K562 (cell line): ENCODE data around the gene CTBP2. TPM values are rescaled to one million over a fixed set of nuclear protein-coding genes. Genes with fewer than 3 reads are reported as not detected.

ENCODE experiments used
- ATAC-seq: fragments of 200-7000 bp; cut with Tn5 transposase; 3 replicates; pipeline ENCODE4 v1.9.1; 2020; ENCODE audit warnings: moderate library complexity
- BruUV-seq: library from RNA; stranded (reverse); fragments of 400-500 nt; replicated peaks from 2 replicates; lab custom pipeline; 2021; lab: Mats Ljungman, UMichigan
- CTCF ChIA-PET: fragments of 300-600 bp; formaldehyde crosslinking; extraction: SDS; loops from one replicate; lab custom pipeline; 2021; ENCODE audit warnings: low intra/inter-chr PET ratio; lab: Yijun Ruan, JAX
- POLR2A ChIA-PET: fragments of 300-600, 350-650 bp; sonication (Branson Sonifier 250); formaldehyde crosslinking; extraction: SDS; loops from one replicate; lab custom pipeline; 2021; ENCODE audit warnings: antibody characterized with exemption, inconsistent platforms; lab: Yijun Ruan, JAX
- DNase-seq, 4 experiments: peaks; one replicate each; pipeline versions ENCODE4 v3.0.0 to v3.0.0-alpha.2; 2011 to 2018; ENCODE audit warnings: low spot score in 3 of 4, mixed read lengths in 3 of 4; ENCODE audit errors: extremely low read depth in 1 of 4
- FAIRE-seq: peaks from 2 replicates; lab custom pipeline; 2011; peaks lifted over from hg19 to GRCh38; lab: Jason Lieb, UNC
- H2AFZ ChIP-seq: 2 replicates; pipeline ENCODE4 v1.6.0; 2011; ENCODE audit warnings: low read depth, low read length, control low read depth, inconsistent platforms
- H3K27ac ChIP-seq: fragments of 200-600 bp; 3 replicates; pipeline ENCODE4 v1.8.0; 2011; ENCODE audit warnings: low read depth, mild to moderate bottlenecking, control low read depth, inconsistent platforms, low read length, moderate library complexity, mixed read lengths; ENCODE audit errors: extremely low read depth
- H3K27me3 ChIP-seq, 2 experiments: fragments of 300-600 bp in 1 of 2; 2 replicates in 1 of 2; 3 replicates in 1 of 2; pipeline versions ENCODE4 v1.6.0 to v1.8.0; 2011; ENCODE audit warnings: inconsistent platforms in 2 of 2, low read length in 2 of 2, mild to moderate bottlenecking in 1 of 2, mixed read lengths in 1 of 2, moderate library complexity in 1 of 2; ENCODE audit not compliant: control insufficient read depth in 2 of 2, insufficient read depth in 2 of 2
- H3K36me3 ChIP-seq: fragments of 300-600 bp; 3 replicates; pipeline ENCODE4 v1.8.0; 2011; ENCODE audit warnings: mild to moderate bottlenecking, low read length, inconsistent platforms; ENCODE audit not compliant: control insufficient read depth, insufficient read depth
- H3K4me1 ChIP-seq, 2 experiments: fragments of 200-600 bp in 1 of 2; replicated peaks in 1 of 2; 2 replicates in 1 of 2; 3 replicates in 1 of 2; pipeline versions ENCODE4 v1.5.1 to v1.8.0; 2011; ENCODE audit warnings: inconsistent platforms in 2 of 2, low read length in 2 of 2, mild to moderate bottlenecking in 1 of 2, mixed read lengths in 1 of 2, moderate library complexity in 1 of 2; ENCODE audit not compliant: control insufficient read depth in 2 of 2, insufficient read depth in 2 of 2
- H3K4me2 ChIP-seq: 2 replicates; pipeline ENCODE4 v1.6.1; 2011; ENCODE audit warnings: low read length, control low read depth, inconsistent platforms, mixed read lengths; ENCODE audit not compliant: insufficient read depth
- H3K4me3 ChIP-seq: fragments of 200-600 bp; sonication (generic), shearing (Covaris generic); 2 replicates; pipeline ENCODE4 v1.5.1; 2016; ENCODE audit warnings: control low read depth, inconsistent platforms
- H3K79me2 ChIP-seq: fragments of 200-600 bp; 3 replicates; pipeline ENCODE4 v1.8.0; 2011; ENCODE audit warnings: low read length, inconsistent platforms; ENCODE audit not compliant: control insufficient read depth, insufficient read depth
- H3K9ac ChIP-seq, 2 experiments: 2 replicates each; pipeline versions ENCODE4 v1.6.0 to v1.6.1; 2011; ENCODE audit warnings: low read depth in 2 of 2, low read length in 2 of 2, control low read depth in 1 of 2, inconsistent platforms in 1 of 2, mild to moderate bottlenecking in 1 of 2, mixed read lengths in 1 of 2; ENCODE audit not compliant: insufficient read depth in 1 of 2
- H3K9me1 ChIP-seq: one replicate; pipeline ENCODE4 v1.6.0; 2011; ENCODE audit warnings: inconsistent platforms, mild to moderate bottlenecking, low read length, moderate library complexity; ENCODE audit not compliant: control insufficient read depth, insufficient read depth
- H3K9me3 ChIP-seq: replicated peaks from 2 replicates; pipeline ENCODE4 v1.5.1; 2011; ENCODE audit warnings: low read depth, low read length, inconsistent platforms; ENCODE audit not compliant: control insufficient read depth, insufficient read depth
- H4K20me1 ChIP-seq: replicated peaks from 2 replicates; pipeline ENCODE4 v1.6.1; 2011; ENCODE audit warnings: low read length, inconsistent platforms, mixed read lengths; ENCODE audit not compliant: control insufficient read depth, insufficient read depth
- BCLAF1 ChIP-seq, 2 experiments: fragments of 450-650 bp in 1 of 2; IDR thresholded peaks; 2 replicates each; pipeline ENCODE4 v1.6.1; 2011 to 2017; ENCODE audit warnings: low read depth in 2 of 2, antibody characterized with exemption in 1 of 2, borderline replicate concordance in 1 of 2, low read length in 1 of 2, mild to moderate bottlenecking in 1 of 2, mixed read lengths in 1 of 2; ENCODE audit not compliant: control insufficient read depth in 1 of 2
- CC2D1A ChIP-seq: fragments of 450-650 bp; IDR thresholded peaks from 2 replicates; pipeline ENCODE4 v1.6.1; 2017; ENCODE audit warnings: mild to moderate bottlenecking
- CHD4 ChIP-seq: fragments of 200-600 bp; sonication (generic); IDR thresholded peaks from 3 replicates; pipeline ENCODE4 v1.6.1; 2012; ENCODE audit warnings: low read depth, mild to moderate bottlenecking, mixed read lengths, low read length, inconsistent platforms; ENCODE audit not compliant: insufficient read depth, insufficient replicate concordance, poor library complexity, severe bottlenecking
- EGR1 ChIP-seq: fragments of 450-650 bp; conservative IDR thresholded peaks from 2 replicates; pipeline ENCODE4 v1.6.1; 2017; ENCODE audit warnings: mild to moderate bottlenecking
- IRF1 ChIP-seq: sonication (generic); formaldehyde crosslinking; IDR thresholded peaks from 2 replicates; pipeline ENCODE4 v1.8.0; 2022; ENCODE audit warnings: missing genetic modification reagents, mild to moderate bottlenecking, borderline replicate concordance
- RUNX1 ChIP-seq: sonication (generic); IDR thresholded peaks from 2 replicates; pipeline ENCODE4 v1.6.1; 2016; ENCODE audit warnings: antibody characterized with exemption, low read depth
- ZBTB26 ChIP-seq: fragments of 450-650 bp; formaldehyde crosslinking; IDR thresholded peaks from 2 replicates; pipeline ENCODE4 v1.4.0; 2022; ENCODE audit warnings: missing genetic modification characterization
- WGBS: fragments of 100-300 bp; shearing (Covaris generic); methylation state at CpG from one replicate; pipeline ENCODE4 v1.1.6; 2016; ENCODE audit warnings: low coverage, mixed read lengths; ENCODE audit not compliant: insufficient coverage; ENCODE audit errors: missing lambda C conversion rate; 5-methylcytosine and 5-hydroxymethylcytosine counted together
- in situ Hi-C: fragments of 300-500 bp; cut with MboI; formaldehyde crosslinking; loops from 4 replicates; pipeline ENCODE4 v1.15.0; 2018; ENCODE audit warnings: inconsistent platforms, mixed read lengths
- intact Hi-C: fragments of 100-400 bp; cut with micrococcal nuclease; formaldehyde crosslinking; loops from 2 replicates; pipeline ENCODE4 v1.14.2; 2022
- polyA plus RNA-seq, 8 experiments: library from polyadenylated mRNA; depleted of rRNA in 4 of 8; stranded (reverse) in 5 of 8; unstranded in 3 of 8; fragments of >200 nt; fragmentation: Nextera tagmentation in 2 of 8; fragmentation: Illumina TruSeq in 1 of 8; extraction: Ambion mirVana in 2 of 8; extraction: Trizol in 1 of 8; gene quantifications; 2 replicates each; pipeline versions ENCODE4 v1.2.1 to v1.2.3, GENCODE V29; 2011 to 2014; ENCODE audit warnings: inconsistent platforms in 1 of 8, missing spikeins in 1 of 8
- total RNA-seq, 7 experiments: library from RNA; depleted of rRNA in 6 of 7; stranded (reverse); fragments of >200 nt in 6 of 7; fragmentation: Illumina TruSeq in 2 of 7; extraction: Trizol in 2 of 7; gene quantifications; 2 replicates each; pipeline versions ENCODE4 v1.2.1 to v1.2.3, GENCODE V29; 2011 to 2021; ENCODE audit warnings: low replicate concordance in 1 of 7

CTBP2 gene
- total and polyA plus RNA-seq, 9 of the 15 experiments (the other 6 are each of a cell fraction or from before 2014, with no cell fraction given): 1.3 to 8.8 (median 5.1) TPM

GRCh38 chr10:125012851-125013528 lies 147.4 kb downstream of the CTBP2 start:
- Histone ChIP-seq H3K27me3 (no peaks in the 10 kb centered on the region), H3K79me2 (no peaks in the 10 kb centered on the region), H3K9me1 (no peaks in the 10 kb centered on the region), H3K4me2 (no peak overlapping the region), H3K9me3 (no peaks in the 10 kb centered on the region), H3K9ac (no peak overlapping the region), H3K27ac (no peak overlapping the region), H2AFZ (no peak overlapping the region), H3K4me3 (no peak overlapping the region), H3K36me3 (no peaks in the 10 kb centered on the region), H4K20me1 (no peaks in the 10 kb centered on the region), H3K4me1 (no peaks in the 10 kb centered on the region)
- DNase-seq (no peak), ATAC-seq (no peak), FAIRE-seq (no peak)
- WGBS: no CpG with 5 or more reads among the region's 15 CpGs
- TF ChIP-seq CHD4 (no peak), ZBTB26 (no peak), RUNX1 (no peak), CC2D1A (no peak), IRF1 (CRISPR knock-in tag) (no peak), EGR1 (no peak), BCLAF1 (IDR thresholded peaks at IDR 0.05; ENCODE audit: borderline replicate concordance in 1 of 2, control insufficient read depth in 1 of 2, low read depth in 2 of 2, low read length in 1 of 2) (no peak)
- BruUV-seq: no TSS peak
- CTCF ChIA-PET: no interaction called here
- intact Hi-C loops (no loop called here), in situ Hi-C loops (no loop called here)
- POLR2A ChIA-PET: no interaction called here
